ENCODE results near the gene SEMA3G.
A peak's percentile ranks its signal among the peaks of the same experiment; 100 is the strongest.

SEMA3G gene

DNA sequence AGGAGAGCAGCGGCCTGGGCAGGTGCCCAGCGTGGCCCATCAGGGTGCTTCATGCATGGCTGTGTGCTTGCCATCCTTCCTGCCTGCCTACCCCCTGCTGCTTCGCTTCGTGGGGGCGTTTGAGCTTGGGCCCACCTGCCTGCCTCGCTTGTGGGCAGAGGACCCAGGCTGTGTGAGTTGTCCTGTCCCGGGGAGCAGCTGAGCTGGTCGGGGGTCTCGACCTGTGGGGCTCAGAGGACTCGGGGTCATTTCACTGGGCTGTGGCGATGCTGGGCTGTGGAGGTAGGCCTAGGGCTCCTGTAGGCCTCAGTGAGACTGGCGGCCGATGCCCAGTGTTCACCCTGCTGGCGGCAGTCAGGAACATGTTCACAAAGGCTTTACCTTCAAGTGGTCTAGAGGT is 38.2 kb upstream of the SEMA3G start:
- H3K4me3 ChIP-seq (ENCODE audit: low read length): no peak overlapping the region
- no peak for DNase-seq (ENCODE audit: low read depth)
- TF ChIP-seq, protein P1, sequence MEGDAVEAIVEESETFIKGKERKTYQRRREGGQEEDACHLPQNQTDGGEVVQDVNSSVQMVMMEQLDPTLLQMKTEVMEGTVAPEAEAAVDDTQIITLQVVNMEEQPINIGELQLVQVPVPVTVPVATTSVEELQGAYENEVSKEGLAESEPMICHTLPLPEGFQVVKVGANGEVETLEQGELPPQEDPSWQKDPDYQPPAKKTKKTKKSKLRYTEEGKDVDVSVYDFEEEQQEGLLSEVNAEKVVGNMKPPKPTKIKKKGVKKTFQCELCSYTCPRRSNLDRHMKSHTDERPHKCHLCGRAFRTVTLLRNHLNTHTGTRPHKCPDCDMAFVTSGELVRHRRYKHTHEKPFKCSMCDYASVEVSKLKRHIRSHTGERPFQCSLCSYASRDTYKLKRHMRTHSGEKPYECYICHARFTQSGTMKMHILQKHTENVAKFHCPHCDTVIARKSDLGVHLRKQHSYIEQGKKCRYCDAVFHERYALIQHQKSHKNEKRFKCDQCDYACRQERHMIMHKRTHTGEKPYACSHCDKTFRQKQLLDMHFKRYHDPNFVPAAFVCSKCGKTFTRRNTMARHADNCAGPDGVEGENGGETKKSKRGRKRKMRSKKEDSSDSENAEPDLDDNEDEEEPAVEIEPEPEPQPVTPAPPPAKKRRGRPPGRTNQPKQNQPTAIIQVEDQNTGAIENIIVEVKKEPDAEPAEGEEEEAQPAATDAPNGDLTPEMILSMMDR (conservative IDR thresholded peaks at IDR 0.05; ENCODE audit: low read length): no peak

- no peak overlapping the region for H3K4me3 ChIP-seq (ENCODE audit: low read length)
- TF ChIP-seq, protein P1 (conservative IDR thresholded peaks at IDR 0.05; ENCODE audit: low read length): peak; percentile 43
- DNase-seq (ENCODE audit: low read depth): no peak
These were observed 37.1 kb upstream of the SEMA3G start for GRCh38 chr3:52481819-52482521.

DNA sequence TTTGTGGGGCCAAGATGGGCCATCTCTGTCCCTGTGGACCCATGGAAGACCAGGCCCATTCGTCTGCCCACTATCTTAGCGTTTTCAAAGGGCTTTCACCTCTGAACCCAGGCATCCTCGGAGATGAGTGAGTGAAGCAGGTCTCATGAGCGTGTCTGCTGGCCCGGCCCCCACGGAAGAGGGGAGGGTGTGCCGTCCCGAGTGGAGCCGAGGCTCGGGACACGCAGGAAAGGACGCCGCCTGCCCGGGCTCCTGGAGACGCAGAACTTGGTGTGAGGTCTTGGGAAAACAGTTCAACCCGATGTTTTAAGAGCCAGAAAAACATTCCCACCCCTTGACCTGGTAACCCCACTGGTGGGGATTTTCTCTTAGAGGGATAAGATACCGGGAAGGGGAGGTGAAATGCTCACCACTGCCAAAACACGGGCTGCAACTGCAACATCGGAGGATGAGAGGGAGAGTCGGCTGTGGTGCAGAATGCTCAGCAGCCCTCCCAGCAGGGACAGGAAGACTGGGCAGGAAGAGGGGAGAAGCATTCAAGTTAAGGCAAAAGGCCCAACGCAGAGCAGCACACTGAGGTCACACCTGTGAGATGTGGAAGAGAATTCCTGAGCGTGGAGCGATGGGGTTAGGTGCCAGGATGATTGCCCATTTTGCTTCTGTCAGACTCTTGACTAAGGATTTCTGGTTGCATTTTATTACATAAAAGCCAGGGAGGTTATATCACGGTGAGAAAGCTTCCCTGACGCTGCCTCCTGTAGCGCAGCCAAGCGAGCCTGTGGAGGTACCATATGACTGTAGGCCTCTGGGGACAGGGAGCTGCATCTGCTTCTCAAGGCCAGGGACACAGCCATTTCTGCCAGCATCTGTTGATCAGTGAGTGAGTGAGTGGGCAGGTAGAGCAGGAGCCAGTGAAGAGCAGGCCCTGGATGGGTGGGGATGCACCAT is 36.1 kb upstream of the SEMA3G start:
- no peak for DNase-seq (ENCODE audit: low read depth)
- H3K4me3 ChIP-seq (ENCODE audit: low read length): no peak overlapping the region
- TF ChIP-seq, protein P1 (conservative IDR thresholded peaks at IDR 0.05; ENCODE audit: low read length): no peak

- no peak overlapping the region for H3K4me3 ChIP-seq (ENCODE audit: low read length)
- DNase-seq (ENCODE audit: low read depth): no peak
- TF ChIP-seq, protein P1 (conservative IDR thresholded peaks at IDR 0.05; ENCODE audit: low read length): no peak
These were observed 35.1 kb upstream of the SEMA3G start for GRCh38 chr3:52479877-52480575.

DNA sequence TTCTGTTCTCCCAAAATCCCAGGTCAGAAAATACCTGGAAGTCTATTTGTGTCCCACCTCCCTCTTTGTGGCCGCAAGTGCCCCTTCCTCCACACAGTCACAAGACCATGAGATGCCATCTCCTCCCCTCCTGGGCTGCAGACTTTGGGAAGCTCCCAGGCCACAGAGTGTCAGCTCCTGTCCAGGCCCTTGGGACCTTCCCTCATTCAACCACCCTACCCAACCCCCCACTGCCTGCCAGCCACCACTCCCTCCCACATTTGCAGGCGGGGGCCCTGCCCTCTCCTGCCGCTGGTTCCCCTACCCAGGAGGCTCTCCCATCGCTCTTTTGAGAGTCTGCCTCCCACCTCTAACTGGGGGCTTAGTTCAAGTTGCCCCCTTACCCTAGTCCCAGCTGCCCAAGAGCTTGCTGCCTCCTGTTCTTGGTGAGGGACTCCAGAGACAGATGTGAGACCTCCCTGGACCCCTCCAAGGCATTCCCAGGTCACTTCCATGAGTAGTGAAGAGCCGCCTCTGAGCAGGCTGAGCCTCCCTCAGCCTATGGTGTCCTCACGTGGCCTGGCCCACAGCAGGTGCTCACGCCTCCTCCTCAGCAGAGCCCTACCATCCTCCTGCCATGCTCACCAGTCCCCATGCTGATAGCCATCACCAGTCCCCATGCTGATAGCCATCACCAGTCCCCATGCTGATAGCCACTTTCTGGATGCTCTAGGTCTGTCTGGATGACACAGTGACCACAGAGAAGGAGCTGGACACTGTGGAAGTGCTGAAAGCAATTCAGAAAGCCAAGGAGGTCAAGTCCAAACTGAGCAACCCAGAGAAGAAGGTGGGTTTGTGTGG is 34.4 kb upstream of the SEMA3G start:
- TF ChIP-seq, protein P1 (conservative IDR thresholded peaks at IDR 0.05; ENCODE audit: low read length): no peak
- DNase-seq (ENCODE audit: low read depth): no peak
- H3K4me3 ChIP-seq (ENCODE audit: low read length): no peak overlapping the region

GRCh38 chr3:52477796-52478095 is 32.8 kb upstream of the SEMA3G start:
- no peak for DNase-seq (ENCODE audit: low read depth)
- H3K4me3 ChIP-seq (ENCODE audit: low read length): no peak overlapping the region
- TF ChIP-seq, protein P1 (conservative IDR thresholded peaks at IDR 0.05; ENCODE audit: low read length): no peak

Data from AG10803 (cell line).